ENCODE results near the gene HSD17B11. TPM values are rescaled to one million over a fixed set of nuclear protein-coding genes. Genes with fewer than 3 reads are reported as not detected.

The HSD17B11 gene
- total and polyA plus RNA-seq, 10 donors = 27.0 to 121 (median 54.0) TPM

DNA sequence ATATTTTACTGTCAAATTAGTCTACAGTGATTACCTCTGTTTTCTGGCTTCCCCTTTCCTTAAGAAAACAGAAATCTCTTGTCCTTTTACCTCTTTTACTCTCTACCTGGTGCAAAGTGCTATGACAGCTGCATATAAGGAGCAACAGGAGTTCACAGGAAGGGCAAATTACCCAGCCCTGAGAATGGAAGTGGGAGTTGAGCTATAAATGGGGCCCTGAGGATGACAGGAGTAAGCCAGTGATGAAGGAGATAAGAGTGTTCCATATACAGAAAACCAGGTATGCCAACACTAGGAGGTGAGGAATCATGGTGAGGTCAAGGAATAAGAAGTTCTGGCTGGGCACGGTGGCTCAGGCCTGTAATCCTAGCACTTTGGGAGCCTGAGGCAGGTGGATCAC is 63.9 kb downstream of the HSD17B11 start:
- no peak for DNase-seq
- intact Hi-C loops (cut with DNase I; ENCODE audit: low total_unique reads) = no loop called here
- H3K36me3 ChIP-seq = no peaks in the 10 kb centered on the region
- peaks cover 0 to 36% (median 32%) of the 10 kb centered on the region in 8 donors for H3K9me3 ChIP-seq
- H3K27ac ChIP-seq = no peak overlapping the region
- TF ChIP-seq, protein P1, sequence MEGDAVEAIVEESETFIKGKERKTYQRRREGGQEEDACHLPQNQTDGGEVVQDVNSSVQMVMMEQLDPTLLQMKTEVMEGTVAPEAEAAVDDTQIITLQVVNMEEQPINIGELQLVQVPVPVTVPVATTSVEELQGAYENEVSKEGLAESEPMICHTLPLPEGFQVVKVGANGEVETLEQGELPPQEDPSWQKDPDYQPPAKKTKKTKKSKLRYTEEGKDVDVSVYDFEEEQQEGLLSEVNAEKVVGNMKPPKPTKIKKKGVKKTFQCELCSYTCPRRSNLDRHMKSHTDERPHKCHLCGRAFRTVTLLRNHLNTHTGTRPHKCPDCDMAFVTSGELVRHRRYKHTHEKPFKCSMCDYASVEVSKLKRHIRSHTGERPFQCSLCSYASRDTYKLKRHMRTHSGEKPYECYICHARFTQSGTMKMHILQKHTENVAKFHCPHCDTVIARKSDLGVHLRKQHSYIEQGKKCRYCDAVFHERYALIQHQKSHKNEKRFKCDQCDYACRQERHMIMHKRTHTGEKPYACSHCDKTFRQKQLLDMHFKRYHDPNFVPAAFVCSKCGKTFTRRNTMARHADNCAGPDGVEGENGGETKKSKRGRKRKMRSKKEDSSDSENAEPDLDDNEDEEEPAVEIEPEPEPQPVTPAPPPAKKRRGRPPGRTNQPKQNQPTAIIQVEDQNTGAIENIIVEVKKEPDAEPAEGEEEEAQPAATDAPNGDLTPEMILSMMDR (IDR thresholded peaks at IDR 0.05 in 8 of 11, conservative IDR thresholded peaks at IDR 0.05 in 3 of 11) = no peak
- TF ChIP-seq POLR2A (IDR thresholded peaks at IDR 0.05) = no peak
- TF ChIP-seq POLR2AphosphoS5 (IDR thresholded peaks at IDR 0.05) = no peak
- WGBS, 5 donors = 95 to 100% (median 100%) methylated on average over 1 of the region's 1 CpG
- no peaks in the 10 kb centered on the region for H3K4me1 ChIP-seq
- no peaks in the 10 kb centered on the region for H3K27me3 ChIP-seq (replicated peaks in 1 of 7)
- H3K4me3 ChIP-seq = no peak overlapping the region

DNA sequence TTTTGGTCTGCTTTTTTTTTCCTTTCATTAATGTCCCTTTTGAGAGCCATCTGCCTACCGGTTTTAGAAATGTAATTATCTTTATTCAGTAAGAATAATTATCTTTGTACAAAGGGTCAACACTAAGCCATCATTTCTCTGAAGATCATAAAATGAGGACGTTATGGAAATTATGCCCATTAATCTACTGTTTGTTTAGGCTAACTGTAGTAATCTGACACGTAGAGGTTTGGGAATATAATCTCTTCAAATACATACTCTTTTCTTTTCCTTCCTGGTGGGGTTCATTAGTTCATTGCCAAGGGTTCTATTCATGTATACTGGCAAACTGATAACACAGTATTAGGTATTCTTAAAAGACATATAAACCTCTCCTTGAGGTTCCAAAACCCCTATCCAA is 64.5 kb downstream of the HSD17B11 start:
- H3K27me3 ChIP-seq (replicated peaks in 1 of 7) = no peaks in the 10 kb centered on the region
- DNase-seq = no peak
- TF ChIP-seq POLR2AphosphoS5 (IDR thresholded peaks at IDR 0.05) = no peak
- TF ChIP-seq, protein P1 (IDR thresholded peaks at IDR 0.05 in 8 of 11, conservative IDR thresholded peaks at IDR 0.05 in 3 of 11) = no peak
- TF ChIP-seq POLR2A (IDR thresholded peaks at IDR 0.05) = no peak
- 74 to 86% (median 79%) methylated on average over 3 of the region's 3 CpGs for WGBS, 5 donors
- intact Hi-C loops (cut with DNase I; ENCODE audit: low total_unique reads) = no loop called here
- no peaks in the 10 kb centered on the region for H3K36me3 ChIP-seq
- H3K9me3 ChIP-seq = peaks cover 0 to 29% (median 25%) of the 10 kb centered on the region in 8 donors
- H3K4me1 ChIP-seq = no peaks in the 10 kb centered on the region
- no peak overlapping the region for H3K4me3 ChIP-seq
- no peak overlapping the region for H3K27ac ChIP-seq

- TF ChIP-seq POLR2A (IDR thresholded peaks at IDR 0.05) = no peak
- TF ChIP-seq, protein P1 (IDR thresholded peaks at IDR 0.05 in 8 of 11, conservative IDR thresholded peaks at IDR 0.05 in 3 of 11) = no peak
- no peak for TF ChIP-seq POLR2AphosphoS5 (IDR thresholded peaks at IDR 0.05)
- H3K4me3 ChIP-seq = no peak within 1 kb of the TSS
These were observed 68.2 kb downstream of the HSD17B11 start, which contains the start of gene HSD17B13 for GRCh38 chr4:87322754-87323153. Gene HSD17B13, minus strand, starts transcription at chr4:87322882. Its CDS starts 41 bp downstream, at chr4:87322841.

DNA sequence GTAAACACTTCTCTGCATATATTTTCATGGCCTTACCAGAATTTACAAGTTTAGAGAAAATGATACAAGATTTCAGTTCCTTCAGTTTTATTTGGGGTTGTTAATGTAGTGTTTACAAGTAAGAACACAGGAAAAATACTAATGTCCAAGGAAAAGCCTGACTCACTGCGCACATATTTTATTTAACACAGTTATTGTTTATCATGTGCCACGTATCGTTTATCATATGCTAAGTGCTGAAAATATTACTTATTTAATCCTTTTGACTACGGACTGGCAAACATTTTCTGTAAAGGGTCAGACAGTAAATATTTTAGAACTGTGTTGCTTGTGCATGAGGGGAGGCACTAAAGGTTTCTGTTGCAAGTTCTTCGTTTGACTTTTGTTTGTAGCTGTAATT is 69.1 kb downstream of the HSD17B11 start:
- H3K4me3 ChIP-seq = no peak overlapping the region
- intact Hi-C loops (cut with DNase I; ENCODE audit: low total_unique reads) = no loop called here
- no peaks in the 10 kb centered on the region for H3K36me3 ChIP-seq
- DNase-seq = no peak
- no peaks in the 10 kb centered on the region for H3K27me3 ChIP-seq (replicated peaks in 1 of 7)
- no peaks in the 10 kb centered on the region for H3K9me3 ChIP-seq
- no peaks in the 10 kb centered on the region for H3K4me1 ChIP-seq
- no peak overlapping the region for H3K27ac ChIP-seq
- 68 to 95% (median 91%) methylated on average over 5 of the region's 5 CpGs for WGBS, 5 donors
- TF ChIP-seq POLR2AphosphoS5 (IDR thresholded peaks at IDR 0.05) = no peak
- TF ChIP-seq, protein P1 (IDR thresholded peaks at IDR 0.05 in 8 of 11, conservative IDR thresholded peaks at IDR 0.05 in 3 of 11) = no peak
- TF ChIP-seq POLR2A (IDR thresholded peaks at IDR 0.05) = no peak

More at GRCh38 chr4:87322754-87323153, 68.2 kb downstream of the HSD17B11 start, which contains the start of gene HSD17B13:
- no peak for DNase-seq
- WGBS, 5 donors = 63 to 89% (median 78%) methylated on average over 2 of the region's 2 CpGs
- Histone ChIP-seq H3K27me3 (replicated peaks in 1 of 7) (no peaks in the 10 kb centered on the region), H3K27ac (no peak within 1 kb of the TSS), H3K9me3 (no peaks in the 10 kb centered on the region), H3K4me1 (no peaks in the 10 kb centered on the region), H3K36me3 (no peaks in the 10 kb centered on the region)
- intact Hi-C loops (cut with DNase I; ENCODE audit: low total_unique reads) = no loop called here
